IPS DF 4.7 (cell line): ENCODE data around the gene CIITA.
"Not testable (repeated sequence)": the region's sequence is repeated elsewhere in the genome, so short reads cannot be mapped to it uniquely, and the experiment has no call there.

ENCODE experiments used
- DNase-seq: peaks from one replicate; pipeline ENCODE4 v3.0.0-alpha.2; 2013; ENCODE audit warnings: low spot score; ENCODE audit errors: extremely low read depth

Gene CIITA

DNA sequence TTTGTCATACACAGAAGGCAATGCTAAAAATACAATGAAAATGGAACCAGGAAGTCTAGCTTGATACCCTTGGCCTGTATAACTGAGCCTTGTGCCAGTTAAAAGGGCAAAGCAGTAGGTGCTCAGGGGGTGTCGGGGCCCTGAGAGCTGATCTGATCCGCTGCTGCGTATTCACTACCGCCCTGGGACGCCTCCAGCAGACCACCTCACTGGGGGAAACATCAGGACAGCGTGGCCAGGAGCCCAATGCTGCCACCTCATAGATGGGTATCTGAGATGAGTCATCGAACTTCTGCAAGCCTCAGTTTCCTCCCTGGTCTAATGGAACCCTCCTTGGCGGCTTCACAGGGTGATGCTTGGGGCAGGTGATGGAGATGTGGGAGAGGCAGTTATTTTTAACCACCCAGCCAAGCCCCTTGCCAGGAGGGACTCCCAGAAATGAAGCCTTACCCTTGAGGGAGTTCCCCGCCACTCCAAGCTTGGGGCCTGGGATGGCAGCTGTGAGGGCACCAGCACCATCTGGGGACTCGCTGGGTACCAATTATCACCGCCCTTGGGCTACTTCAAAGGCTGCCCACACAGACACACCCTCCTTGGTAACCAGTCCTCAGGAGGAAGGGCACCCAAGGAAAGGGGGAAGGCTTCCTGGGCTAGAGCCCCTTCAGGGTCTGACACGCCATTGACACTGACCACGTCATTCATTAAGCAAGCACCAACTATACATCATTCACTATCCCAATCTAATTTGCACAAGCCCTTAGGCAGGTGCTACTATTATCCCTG lies 57.5 kb downstream of the CIITA start:
- no peak for DNase-seq

GRCh38 chr16:10935226-10935915 lies 58.4 kb downstream of the CIITA start:
- no peak for DNase-seq

- DNase-seq = no peak
Measured at GRCh38 chr16:10936272-10936984, 59.4 kb downstream of the CIITA start.

- DNase-seq = no peak
Measured at GRCh38 chr16:10937068-10937859, 60.3 kb downstream of the CIITA start.

DNA sequence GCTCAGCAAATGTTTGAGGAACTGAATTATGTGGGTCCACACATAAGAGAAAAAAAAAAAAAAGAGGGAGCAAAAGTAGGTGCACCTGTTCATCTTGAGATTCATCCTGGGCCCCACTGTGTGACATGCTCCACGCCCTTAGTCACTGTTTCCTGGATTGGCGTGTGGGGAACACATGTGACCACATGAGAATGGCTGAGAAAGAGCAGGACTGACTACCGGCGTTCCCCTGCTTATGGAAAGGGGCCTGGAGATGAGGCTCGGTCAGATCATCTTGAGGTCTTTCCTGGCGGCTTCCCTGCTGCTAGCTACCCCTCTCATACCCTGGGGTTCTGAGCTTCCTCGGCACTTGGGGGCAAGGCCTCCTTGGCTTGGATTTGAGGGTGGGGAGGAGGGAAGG lies 61.3 kb downstream of the CIITA start:
- DNase-seq = no peak

- no peak for DNase-seq
Measured at GRCh38 chr16:10938796-10939648, 62.0 kb downstream of the CIITA start.

DNA sequence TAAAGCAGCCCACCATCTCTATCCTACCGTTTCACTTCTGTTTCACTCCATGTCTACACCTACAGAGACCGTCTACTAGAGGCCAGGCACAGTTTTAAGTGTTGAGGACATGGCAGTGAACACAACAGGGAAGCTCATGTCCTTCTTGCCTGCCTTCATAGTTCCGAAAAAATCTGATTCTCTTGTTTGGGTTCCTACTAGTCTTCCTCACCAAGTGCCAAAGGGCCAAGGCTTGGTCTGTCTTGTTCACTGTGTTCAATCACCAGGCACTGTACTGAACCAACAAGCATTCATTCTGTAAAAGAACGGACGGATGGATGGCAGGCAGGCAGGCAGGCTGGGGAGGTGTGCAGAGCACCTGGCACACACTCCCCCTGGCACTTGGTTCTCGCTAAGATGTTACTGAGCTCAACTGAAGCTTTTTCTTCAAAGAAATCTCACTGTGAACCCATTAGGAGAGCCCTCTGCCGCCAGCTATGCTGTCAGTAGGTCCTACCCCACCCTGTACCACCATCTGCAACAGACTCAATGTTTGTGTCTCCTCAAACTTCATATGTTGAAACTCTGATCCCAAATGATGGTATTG lies 62.7 kb downstream of the CIITA start:
- DNase-seq = no peak

DNA sequence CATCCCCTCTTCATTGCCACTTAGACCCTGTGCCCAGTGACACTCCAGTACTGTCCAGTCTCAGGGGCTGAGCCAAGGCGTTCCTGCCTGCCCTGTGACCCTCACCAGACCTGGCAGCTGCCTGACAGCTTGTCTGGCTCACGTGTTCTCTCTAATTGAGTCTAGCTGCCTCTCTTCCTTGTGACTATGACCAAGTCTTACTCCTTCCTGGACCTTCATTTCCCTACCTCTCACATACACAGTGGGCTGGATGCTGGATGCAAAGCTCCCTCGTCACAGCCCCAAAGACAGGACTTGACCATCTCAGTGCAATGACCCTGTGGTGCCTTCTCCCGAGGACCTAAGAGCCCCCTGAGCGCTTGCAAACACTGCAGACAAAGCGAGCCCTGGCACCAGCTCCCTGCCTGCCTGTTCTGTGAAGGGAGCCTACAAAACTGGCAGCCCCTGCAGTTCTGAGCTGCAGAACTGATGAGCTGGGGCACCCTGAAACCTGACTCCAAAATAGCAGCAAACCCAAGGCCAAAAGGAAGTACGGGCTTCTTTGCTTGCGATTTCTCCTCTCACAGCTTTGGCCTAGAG lies 63.6 kb downstream of the CIITA start:
- no peak for DNase-seq

DNA sequence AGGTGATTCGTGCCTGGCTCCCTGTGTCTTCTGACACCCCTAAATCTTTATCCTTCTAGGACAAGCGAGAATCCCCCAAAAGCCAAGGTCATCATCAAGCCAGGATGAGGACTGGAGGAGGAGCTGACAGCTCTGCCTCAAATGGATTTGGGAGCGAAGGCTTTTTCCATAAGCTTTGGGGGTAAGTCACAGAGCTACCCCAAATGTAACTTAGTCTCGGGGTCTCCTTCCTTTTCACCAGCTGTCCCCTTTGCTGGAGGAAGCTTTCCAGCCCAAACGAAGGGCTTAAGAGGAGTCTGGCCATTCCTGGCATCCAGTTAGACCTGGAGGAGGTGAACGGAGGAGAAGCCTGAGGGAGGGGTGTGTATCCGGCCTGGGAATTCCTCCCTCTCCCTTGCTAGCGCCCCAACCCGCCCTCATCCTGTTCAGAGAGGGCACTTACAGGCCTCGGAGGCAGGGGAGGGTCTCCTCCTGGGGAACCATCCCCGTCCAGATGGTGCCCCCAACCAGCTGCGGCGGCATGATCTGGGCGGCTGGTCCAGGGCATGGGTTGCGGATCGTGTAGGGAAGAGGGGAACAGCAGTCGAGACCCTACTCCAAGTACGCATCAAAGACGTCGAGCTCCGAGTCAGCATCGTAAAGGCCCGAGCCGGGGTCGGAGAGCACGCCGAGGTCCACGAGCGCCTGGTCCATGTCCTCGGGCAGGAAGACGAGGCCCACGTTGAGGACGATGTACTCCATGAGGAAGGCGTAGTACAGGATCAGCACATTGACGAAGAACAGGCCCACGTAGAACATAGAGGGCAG lies 64.3 kb downstream of the CIITA start:
- no peak for DNase-seq

GRCh38 chr16:10941935-10942351 lies 64.9 kb downstream of the CIITA start:
- not testable (repeated sequence) for DNase-seq

DNA sequence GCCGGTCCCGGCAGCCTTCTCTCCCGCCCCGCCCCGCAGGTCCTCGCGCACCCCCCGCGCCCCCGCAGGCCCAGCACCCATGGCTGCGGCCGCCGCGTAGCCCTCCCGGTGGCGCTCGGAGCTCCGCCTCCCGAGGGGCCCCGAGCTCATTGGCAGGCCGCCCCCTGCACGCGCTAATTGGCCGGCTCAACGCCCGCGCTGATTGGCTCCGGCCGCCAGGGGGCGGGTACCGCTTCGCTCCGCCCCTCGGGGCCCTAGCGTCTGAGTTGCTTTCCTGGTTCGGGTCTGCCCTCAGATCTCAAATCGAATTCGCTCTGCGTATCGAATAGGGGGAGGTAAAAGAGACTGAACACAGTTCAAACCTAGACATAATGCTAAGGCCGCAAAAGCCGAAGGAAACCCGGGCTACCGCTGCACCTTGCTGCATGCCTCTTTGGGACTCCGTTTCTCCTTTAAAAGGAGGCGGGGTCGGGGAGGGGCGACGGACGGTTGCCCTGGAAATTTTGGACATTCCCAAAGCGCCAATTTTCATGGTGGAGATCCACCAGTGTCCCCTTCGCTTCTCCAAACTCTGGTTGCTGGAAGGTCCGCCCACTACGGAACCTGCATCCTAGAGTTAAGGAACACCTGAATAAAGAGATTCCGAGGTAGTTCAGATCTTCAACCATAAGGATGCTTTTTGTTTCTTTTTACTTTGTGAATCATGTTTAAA lies 65.5 kb downstream of the CIITA start, which contains the start of gene DEXI:
Gene DEXI, minus strand, starts transcription at position 117 of the 712 bp plus-strand sequence. CDS start 463 bp downstream, outside the sequence.
- no peak for DNase-seq

DNA sequence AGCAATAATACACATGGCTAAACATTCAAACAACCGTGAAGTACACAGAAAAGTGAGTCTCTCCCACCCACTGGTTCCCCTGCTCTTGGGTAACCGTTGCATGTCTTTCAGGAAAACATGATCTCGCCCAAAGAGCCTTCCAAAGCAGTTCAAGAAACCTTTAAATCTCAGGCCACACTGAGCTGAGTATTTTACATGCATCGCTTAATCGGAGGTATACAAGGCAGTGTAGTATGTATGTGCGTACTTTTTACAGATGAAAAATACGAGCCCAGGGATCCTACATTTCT lies 66.0 kb downstream of the CIITA start:
- no peak for DNase-seq

- peak; percentile 69 for DNase-seq
Measured at GRCh38 chr16:10944249-10945064, 67.5 kb downstream of the CIITA start, which contains the start of gene CLEC16A. TSS of gene CLEC16A (plus strand) at chr16:10944564. CDS start at chr16:10944718, 154 bp downstream.

DNA sequence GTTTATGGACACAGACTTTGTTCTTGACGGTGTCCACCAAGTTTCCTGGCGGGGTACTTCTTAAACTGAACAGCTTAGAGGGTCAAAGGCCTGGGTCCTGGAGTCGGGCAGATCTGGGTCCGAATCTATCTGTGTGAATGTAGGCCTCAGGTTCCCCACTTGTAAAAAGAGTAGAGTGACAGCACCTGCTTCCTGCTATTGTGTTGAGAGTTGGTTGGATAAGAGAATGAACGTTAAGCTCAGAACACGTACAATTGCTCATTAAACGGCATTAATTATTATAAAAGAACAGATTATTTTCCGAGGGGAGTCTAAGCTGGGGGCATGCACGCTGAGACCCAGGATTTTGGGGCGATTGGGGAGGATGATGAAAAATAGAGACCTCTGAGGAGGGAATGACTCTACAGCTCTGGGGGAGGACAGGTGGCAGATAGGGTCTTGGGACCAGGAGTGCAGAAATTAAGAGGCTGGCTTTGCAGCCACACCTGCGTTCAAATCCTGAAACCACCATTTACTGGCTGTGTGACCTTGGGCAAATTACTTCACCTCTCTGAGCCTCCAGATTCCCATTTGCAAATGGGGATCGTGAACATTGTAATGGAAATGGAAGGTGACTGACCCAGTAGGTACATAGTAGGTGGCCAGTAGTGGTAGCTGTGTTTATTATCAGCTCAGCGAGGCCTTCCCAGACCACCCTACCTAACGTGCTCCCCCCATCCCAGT lies 68.2 kb downstream of the CIITA start:
- no peak for DNase-seq

DNA sequence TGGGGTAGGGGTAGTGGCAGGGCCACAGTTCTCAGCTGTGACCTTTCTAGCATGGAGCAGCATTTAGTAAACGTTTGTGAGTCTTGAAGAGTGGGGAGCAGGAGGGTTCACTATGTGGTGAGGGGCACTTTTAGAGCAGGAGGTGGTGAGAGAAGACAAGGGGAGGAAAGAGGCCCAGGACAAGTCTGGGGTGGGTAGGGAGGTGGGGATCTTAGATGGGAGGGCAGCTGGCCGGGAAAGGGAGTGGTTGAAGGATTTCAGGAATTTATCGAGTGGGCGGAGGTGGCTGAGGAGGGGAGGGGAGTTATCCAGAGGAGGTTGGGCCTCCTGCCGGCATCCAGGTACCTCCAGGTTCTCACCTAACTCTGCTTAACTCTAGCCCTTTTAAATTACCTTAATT lies 69.3 kb downstream of the CIITA start:
- DNase-seq = no peak

DNA sequence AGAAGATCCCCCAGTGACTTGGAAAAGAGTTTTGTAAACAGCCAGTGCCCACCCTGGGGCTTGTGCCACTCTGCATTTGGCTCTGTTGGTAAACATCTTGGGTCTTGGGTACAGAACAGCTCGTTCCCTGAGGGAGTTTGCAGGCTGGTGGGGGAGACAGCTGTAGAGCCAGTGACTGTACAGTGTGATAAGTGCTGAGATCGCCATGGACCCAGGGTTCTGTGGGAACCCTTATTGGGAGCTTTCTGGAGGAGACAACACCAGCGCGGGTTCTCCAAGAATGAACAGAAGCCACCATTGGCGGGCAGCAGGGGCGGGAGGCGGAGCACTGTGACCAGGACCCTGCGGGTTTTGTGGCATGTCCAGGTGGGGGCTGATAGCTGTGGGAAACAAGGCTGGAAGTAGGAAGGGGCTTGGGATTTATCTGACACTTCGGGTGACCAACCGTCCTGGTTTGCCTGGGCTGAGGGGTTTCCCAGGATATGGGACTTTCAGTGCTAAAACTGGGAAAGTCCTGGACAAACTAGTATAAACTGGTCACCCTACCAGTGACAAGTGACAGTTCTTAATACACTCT lies 70.3 kb downstream of the CIITA start:
- DNase-seq = no peak
